Upper lobe of left lung (tissue), 6 donors: ENCODE results near the gene C3orf20. TPM values are rescaled to one million over a fixed set of nuclear protein-coding genes. Genes with fewer than 3 reads are reported as not detected.

Source experiments
- ATAC-seq, 2 donors: fragments of 200-7000 bp; cut with Tn5 transposase; one replicate each; pipeline ENCODE4 v1.9.1; 2022; ENCODE audit warnings: mild to moderate bottlenecking in 2 of 2, moderate library complexity in 2 of 2; ENCODE audit not compliant: low FRiP score in 2 of 2
- DNase-seq, 2 donors: peaks; one replicate each; pipeline ENCODE4 v3.0.0-alpha.2; 2019 to 2020
- H3K27ac ChIP-seq, 4 donors: fragments of 200-600 bp; sonication (generic); one replicate each; pipeline ENCODE4 v1.5.1; 2016 to 2019
- H3K27me3 ChIP-seq, 4 donors: fragments of 200-600 bp; sonication (generic); one replicate each; pipeline ENCODE4 v1.5.1; 2017 to 2019
- H3K36me3 ChIP-seq, 4 donors: fragments of 200-600 bp; sonication (generic); one replicate each; pipeline ENCODE4 v1.5.1; 2016 to 2019
- H3K4me1 ChIP-seq, 4 donors: fragments of 200-600 bp; sonication (generic); one replicate each; pipeline ENCODE4 v1.5.1; 2018 to 2019
- H3K4me3 ChIP-seq, 4 donors: fragments of 200-600 bp; sonication (generic); one replicate each; pipeline ENCODE4 v1.5.1; 2017 to 2019; ENCODE audit warnings: mild to moderate bottlenecking in 2 of 4, moderate library complexity in 1 of 4
- H3K9me3 ChIP-seq, 4 donors: fragments of 200-600 bp; sonication (generic); one replicate each; pipeline ENCODE4 v1.5.1; 2018 to 2019
- EP300 ChIP-seq, 4 donors: sonication (generic); formaldehyde crosslinking; IDR thresholded peaks; one replicate each; pipeline ENCODE4 v1.5.1; 2017; ENCODE audit warnings: antibody characterized with exemption in 4 of 4, control low read depth in 2 of 4
- POLR2A ChIP-seq, 4 donors: fragments of 450-650 bp; IDR thresholded peaks; one replicate each; pipeline ENCODE4 v1.5.1; 2016 to 2017; ENCODE audit warnings: antibody characterized with exemption in 4 of 4, mild to moderate bottlenecking in 2 of 4
- POLR2AphosphoS5 ChIP-seq, 2 donors: sonication (generic); formaldehyde crosslinking; IDR thresholded peaks; one replicate each; pipeline ENCODE4 v1.5.1; 2017; ENCODE audit warnings: antibody characterized with exemption in 2 of 2
- WGBS, 2 donors: methylation state at CpG; one replicate each; pipeline ENCODE4 v1.1.5; 2017 to 2018; 5-methylcytosine and 5-hydroxymethylcytosine counted together
- total RNA-seq, 6 donors: library from RNA; depleted of rRNA in 4 of 6; stranded (reverse); fragments of >200 nt in 4 of 6; gene quantifications; one replicate each; pipeline versions ENCODE4 v1.1.0 to v1.2.1, GENCODE V29; 2016 to 2021
- TF ChIP-seq, protein P1 (sequence below), 6 experiments: fragments of 450-650 bp in 4 of 6; fragments of 200-600 bp in 2 of 6; sonication (generic) in 2 of 6; IDR thresholded peaks; one replicate each; pipeline ENCODE4 v1.5.1; 2016 to 2019; ENCODE audit warnings: antibody characterized with exemption in 6 of 6
- donor health status: DM: no; HTN: no; CAD: no; lungs with moderate emphysema.
- donor health status: DM: no; HTN: yes; CAD: no; lungs with severe emphysema.

C3orf20 gene
- total RNA-seq, 6 donors from 2014 or later = 0.09 to 0.11 (median 0.10) TPM; not detected in 3

DNA sequence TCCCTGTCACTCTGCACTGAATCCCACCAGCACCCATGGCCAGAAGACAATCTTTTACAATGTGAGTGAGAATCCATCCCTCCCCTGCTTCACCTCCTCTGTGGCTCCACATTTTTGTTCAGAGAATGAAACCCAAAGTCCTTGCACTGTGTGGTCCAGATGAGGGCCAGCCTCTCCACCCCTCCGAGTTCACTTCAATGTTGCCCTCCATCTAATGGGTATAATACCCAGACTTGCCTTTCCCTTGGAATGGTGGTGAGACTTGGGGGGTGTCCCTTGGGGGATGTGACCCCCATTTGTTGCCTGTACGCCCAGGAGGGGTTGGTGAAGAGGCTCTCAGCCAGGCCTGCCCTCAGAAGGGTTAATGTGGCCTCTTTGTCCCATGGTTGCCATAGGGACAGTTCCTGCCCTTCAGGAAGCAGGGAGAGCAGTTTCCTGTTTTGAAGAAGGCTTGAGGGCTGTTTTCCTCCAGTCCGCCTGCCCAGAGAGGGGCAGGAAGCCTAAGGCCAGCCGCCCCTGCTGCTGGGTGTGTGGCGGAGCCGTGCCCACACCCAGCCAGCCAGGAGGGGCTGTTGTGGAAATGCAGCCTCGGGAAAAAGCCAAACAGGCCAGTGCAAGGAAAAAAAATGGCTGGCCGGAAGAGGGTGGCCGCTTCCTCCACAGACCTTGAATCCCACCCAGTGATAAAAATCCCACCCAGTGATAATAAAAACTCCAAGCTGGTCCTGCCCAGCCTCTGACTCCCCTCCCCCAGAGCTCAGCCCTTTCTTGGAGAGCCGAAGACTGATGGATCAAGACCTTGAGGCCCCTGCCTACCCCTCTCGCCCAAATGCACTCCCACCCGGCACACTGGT, 129.3 kb downstream of the C3orf20 start:
- peak; percentile 61 to 70 for TF ChIP-seq POLR2AphosphoS5 (IDR thresholded peaks at IDR 0.05)
- TF ChIP-seq, protein P1, sequence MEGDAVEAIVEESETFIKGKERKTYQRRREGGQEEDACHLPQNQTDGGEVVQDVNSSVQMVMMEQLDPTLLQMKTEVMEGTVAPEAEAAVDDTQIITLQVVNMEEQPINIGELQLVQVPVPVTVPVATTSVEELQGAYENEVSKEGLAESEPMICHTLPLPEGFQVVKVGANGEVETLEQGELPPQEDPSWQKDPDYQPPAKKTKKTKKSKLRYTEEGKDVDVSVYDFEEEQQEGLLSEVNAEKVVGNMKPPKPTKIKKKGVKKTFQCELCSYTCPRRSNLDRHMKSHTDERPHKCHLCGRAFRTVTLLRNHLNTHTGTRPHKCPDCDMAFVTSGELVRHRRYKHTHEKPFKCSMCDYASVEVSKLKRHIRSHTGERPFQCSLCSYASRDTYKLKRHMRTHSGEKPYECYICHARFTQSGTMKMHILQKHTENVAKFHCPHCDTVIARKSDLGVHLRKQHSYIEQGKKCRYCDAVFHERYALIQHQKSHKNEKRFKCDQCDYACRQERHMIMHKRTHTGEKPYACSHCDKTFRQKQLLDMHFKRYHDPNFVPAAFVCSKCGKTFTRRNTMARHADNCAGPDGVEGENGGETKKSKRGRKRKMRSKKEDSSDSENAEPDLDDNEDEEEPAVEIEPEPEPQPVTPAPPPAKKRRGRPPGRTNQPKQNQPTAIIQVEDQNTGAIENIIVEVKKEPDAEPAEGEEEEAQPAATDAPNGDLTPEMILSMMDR (IDR thresholded peaks at IDR 0.05) = peak in 1 of 6 experiments; percentile 5
- no peak for TF ChIP-seq EP300 (IDR thresholded peaks at IDR 0.05)
- TF ChIP-seq POLR2A (IDR thresholded peaks at IDR 0.05) = no peak
- peak in 1 of 2 donors; percentile 34 for DNase-seq

DNA sequence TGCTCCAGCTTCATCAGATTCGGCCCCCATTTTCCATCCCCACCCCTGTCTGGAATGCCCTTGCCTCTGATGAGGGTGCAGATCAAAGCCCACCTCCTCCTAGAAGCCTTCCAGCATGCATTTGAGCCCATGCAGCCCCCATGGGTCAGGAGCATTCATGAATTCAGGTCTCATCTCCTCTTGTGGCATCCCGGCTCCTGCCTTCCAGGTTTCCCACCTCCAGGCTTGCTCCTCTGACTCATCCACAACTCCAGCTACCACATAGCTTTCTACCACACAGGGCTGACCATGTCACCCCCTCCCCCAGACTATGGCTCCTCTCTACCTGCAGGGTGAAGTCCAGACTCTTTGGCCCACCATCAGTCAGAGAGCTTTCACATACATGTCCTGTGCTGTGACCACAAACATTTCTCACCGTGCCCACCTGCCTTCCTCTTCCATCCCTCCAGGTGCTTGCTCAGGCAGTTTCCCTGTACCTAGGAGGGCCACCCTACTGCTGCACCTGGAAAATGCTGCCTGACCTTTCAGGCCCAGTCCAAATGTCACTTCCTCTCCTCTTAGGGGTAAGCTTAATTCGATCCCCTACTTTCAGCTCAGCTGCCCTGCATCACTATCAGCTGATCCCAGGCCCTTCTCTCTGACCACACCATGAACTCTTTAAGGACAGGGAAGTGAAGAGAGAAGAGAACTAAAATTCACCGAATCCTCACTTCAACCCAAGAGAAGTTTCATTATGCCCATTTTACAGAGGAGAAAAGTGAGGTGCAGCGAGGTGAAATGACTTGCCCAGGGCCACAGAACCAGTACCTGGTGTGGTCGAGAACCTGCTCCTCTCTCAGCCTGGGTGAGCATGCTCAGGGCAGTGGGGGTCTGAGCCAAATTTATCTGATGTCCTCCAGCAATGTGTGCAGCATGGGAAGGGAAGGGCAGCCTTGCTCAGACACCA, 130.2 kb downstream of the C3orf20 start:
- DNase-seq = no peak
- Histone ChIP-seq H3K9me3 (no peaks in the 10 kb centered on the region), H3K27ac (peak overlapping the region; percentile 67 to 89 (median 72)), H3K27me3 (no peaks in the 10 kb centered on the region), H3K4me1 (peaks cover 22 to 63% (median 44%) of the 10 kb centered on the region in 4 donors), H3K36me3 (no peaks in the 10 kb centered on the region), H3K4me3 (no peak overlapping the region)
- WGBS, 2 donors = 54 to 59% methylated on average over 7 of the region's 7 CpGs
- ATAC-seq = peak in 1 of 2 donors; percentile 28
- TF ChIP-seq, protein P1 (IDR thresholded peaks at IDR 0.05) = no peak
- TF ChIP-seq POLR2AphosphoS5 (IDR thresholded peaks at IDR 0.05) = no peak
- no peak for TF ChIP-seq EP300 (IDR thresholded peaks at IDR 0.05)
- TF ChIP-seq POLR2A (IDR thresholded peaks at IDR 0.05) = no peak

More for the DNA sequence above, 129.3 kb downstream of the C3orf20 start:
- Histone ChIP-seq H3K27ac (peak overlapping the region; percentile 67 to 89 (median 72)), H3K4me1 (peaks cover 18 to 56% (median 38%) of the 10 kb centered on the region in 4 donors), H3K27me3 (no peaks in the 10 kb centered on the region), H3K36me3 (no peaks in the 10 kb centered on the region), H3K9me3 (no peaks in the 10 kb centered on the region), H3K4me3 (no peak overlapping the region)
- WGBS, 2 donors = 42 to 45% methylated on average over 8 to 12 of the region's 12 CpGs
- peak; percentile 30 to 40 for ATAC-seq

DNA sequence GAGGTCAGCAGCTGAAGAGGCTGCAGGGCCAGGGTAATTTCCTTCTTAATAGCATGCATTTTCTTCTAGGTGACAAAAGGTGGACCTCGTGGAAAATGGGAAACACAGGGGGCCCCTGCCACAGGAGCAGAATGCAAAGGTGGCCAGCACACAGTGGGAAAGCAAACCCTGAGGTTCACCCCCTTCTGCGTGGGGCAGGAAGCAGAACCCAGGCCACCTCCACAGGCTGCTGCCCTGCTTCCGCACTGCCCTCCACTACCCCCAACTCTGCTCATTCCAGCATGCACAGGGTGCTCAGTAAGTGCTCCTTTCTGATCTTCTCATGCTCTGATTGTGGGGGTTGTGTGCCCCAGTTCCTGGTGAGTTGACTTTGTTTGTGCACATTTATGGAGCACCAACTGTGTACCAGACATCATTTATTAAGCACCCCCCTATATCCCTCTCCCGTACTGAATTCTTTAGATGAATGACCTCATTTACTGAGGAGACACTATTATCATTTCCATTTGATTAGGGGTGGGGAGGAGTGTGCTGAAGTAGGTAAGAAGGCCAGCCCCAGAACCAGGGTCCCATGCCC, 131.1 kb downstream of the C3orf20 start:
- Histone ChIP-seq H3K27ac (peak overlapping the region in 3 of 4 donors; percentile 67 to 89 (median 75)), H3K4me1 (peaks cover 23 to 71% (median 45%) of the 10 kb centered on the region in 4 donors), H3K4me3 (no peak overlapping the region), H3K27me3 (peaks cover 0 to 4% (median 4%) of the 10 kb centered on the region in 4 donors), H3K9me3 (no peaks in the 10 kb centered on the region), H3K36me3 (no peaks in the 10 kb centered on the region)
- DNase-seq (no peak), ATAC-seq (no peak)
- TF ChIP-seq, protein P1 (IDR thresholded peaks at IDR 0.05) = no peak
- TF ChIP-seq POLR2AphosphoS5 (IDR thresholded peaks at IDR 0.05) = no peak
- no peak for TF ChIP-seq EP300 (IDR thresholded peaks at IDR 0.05)
- TF ChIP-seq POLR2A (IDR thresholded peaks at IDR 0.05) = no peak
- 54 to 62% methylated on average over 3 to 4 of the region's 4 CpGs for WGBS, 2 donors

DNA sequence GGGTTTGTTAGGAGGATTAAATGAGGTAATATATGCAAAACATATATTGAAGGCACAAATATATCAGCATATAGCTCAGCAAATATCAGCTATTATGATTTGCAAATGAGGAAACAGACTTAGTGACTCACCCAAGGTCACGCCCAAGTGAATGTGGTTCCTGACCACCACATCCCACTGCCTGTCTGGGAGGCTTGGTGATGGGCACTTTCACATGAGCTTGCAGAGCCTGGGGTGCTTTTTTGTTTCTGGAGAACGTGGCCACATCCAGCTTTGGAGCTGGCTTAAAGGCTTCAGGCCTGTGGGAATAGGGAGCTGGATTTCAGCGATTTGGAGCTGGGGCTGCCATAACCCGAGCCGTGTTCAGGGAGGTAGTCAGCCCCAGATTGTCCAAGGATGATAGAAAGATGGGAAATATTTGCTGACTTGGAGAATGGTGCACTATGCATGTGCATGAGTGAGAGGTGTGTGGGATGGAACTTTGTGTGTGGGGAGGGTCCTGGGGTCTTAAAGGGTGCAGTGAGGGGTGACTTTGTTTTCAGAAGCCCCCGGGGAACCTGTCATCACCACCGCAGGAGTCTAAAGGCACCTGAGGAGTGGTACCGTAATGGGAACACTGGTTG, 131.8 kb downstream of the C3orf20 start:
- Histone ChIP-seq H3K9me3 (no peaks in the 10 kb centered on the region), H3K4me1 (peaks cover 23 to 78% (median 45%) of the 10 kb centered on the region in 4 donors), H3K27me3 (peaks cover 0 to 7% (median 6%) of the 10 kb centered on the region in 4 donors), H3K27ac (peak overlapping the region in 3 of 4 donors; percentile 4 to 18 (median 7)), H3K4me3 (no peak overlapping the region), H3K36me3 (no peaks in the 10 kb centered on the region)
- 67 to 71% methylated on average over 8 of the region's 8 CpGs for WGBS, 2 donors
- TF ChIP-seq POLR2AphosphoS5 (IDR thresholded peaks at IDR 0.05) = peak in 1 of 2 donors; percentile 31
- TF ChIP-seq, protein P1 (IDR thresholded peaks at IDR 0.05) = no peak
- DNase-seq (peak in 1 of 2 donors; percentile 52), ATAC-seq (peak in 1 of 2 donors; percentile 28)
